NCI-H446 (cell line): Measurements from ENCODE around the gene PTPN2.
A peak's percentile ranks its signal among the peaks of the same experiment; 100 is the strongest.
"Not testable (repeated sequence)": the region's sequence is repeated elsewhere in the genome, so short reads cannot be mapped to it uniquely, and the experiment has no call there.

ENCODE experiments used
- DNase-seq, 2 experiments: peaks; one replicate each; lab custom pipeline; 2025; lab: John Stamatoyannopoulos, UW

Gene PTPN2

DNA sequence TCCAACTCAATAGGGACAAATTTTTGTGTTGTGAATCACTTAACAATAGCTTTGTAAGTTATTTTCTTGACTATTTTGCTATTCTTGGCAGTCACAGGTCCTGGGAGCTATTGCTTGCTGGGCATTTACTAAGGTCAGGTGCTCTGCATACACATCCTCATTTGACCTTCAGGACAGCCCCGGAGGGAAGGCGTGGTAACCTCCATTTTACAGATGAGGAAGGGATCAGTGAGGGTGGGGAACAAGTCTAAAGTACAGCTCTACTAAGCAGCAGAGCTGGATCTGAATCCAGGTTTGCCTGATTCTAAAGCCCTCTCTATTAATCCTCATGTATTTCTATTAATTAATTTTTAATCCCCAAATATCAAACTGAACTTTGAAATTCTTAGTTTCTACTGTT, 58.8 kb downstream of the PTPN2 start:
- no peak for DNase-seq

DNA sequence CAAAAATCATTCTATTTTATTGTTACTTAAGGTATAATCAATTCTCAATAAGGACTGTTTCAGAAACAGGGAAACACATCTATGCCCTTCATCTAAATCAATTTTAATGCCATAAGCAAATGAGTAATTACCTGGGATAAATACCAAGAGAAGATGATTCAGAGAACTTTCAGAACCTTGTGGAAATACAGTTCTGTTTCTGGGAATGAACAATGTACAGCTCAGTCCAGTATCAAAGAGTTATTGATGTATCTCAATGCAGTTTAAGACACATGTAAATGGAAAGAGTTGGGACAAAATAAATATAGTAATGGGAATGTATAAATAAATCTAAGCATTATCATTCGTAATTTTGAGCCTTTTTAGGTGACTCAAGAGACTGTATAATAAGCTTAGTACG, 60.1 kb downstream of the PTPN2 start:
- DNase-seq = no peak

DNA sequence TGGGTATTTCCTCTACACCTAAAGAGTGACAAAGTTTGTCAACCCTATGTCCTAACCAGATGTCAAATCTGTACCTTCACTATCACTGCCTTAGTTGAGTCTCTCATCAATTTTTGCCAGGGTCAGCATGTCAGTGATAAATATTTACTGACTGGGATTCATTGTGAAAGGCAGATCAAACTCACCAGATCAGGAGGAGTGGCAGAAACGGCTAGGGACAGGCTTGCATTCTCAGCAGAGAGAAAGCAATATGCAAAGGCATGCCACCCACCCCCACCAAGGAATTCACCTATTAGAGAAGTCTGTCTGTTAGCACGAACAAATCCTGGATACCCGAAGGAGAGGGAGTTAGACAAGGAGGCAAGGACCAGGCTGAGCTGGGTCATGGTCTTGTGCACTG, 62.6 kb downstream of the PTPN2 start:
- DNase-seq = no peak

DNA sequence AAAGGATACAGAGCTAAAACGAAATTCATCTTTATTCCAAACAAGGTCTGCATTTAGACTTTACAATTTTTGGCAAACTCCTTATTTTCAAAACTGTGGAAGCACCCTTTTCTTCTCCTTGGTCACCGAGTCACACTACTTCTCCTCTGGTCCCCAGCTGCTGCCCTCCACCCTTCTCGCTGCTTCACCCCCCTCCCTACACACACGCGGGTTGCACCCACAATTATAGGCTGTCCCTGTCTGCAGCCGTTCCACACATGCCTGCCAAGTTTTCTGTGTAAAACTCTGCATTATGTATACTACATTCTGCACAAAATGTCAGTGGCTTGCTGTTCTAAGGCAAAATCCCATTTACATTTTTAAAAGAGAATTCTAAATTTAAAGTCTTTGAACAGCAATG, 63.5 kb downstream of the PTPN2 start:
- DNase-seq = no peak

DNA sequence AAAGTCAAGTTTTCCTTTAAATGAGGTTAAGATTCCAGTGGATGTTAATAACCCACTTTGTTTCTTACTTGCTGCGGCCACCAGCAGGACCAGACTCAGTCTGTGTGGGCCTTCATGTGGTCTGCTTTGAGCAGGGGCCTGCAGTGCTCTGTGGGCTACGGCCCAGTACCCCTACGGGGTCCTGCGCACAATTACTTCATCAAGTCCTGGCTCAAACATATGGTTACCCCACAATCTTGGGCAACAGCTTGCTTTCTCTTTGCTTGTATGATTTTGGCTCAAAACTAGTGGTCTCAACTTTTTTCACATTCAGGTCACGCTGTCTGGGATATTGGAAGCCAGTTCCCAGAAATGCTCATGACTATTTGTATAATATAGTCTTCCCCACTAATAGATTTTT, 64.2 kb downstream of the PTPN2 start:
- no peak for DNase-seq

DNA sequence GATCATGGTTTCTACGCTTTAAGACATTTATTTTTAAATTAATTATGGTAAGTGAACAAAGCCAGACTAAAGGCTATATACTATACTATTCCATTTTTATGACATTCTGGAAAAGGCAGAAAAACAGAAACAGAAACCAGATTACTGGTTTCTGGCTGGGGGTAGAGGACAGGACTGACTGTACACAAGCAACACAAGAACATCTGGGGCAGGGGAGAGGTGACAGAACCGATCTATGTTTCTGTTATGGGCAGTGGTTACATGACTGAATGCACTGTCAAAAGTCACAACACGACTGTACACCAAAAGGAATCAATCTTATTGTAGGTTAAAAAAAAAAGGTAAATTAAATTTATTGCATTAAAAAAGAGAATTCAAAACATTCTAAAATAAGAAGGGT, 64.7 kb downstream of the PTPN2 start:
- no peak for DNase-seq

DNA sequence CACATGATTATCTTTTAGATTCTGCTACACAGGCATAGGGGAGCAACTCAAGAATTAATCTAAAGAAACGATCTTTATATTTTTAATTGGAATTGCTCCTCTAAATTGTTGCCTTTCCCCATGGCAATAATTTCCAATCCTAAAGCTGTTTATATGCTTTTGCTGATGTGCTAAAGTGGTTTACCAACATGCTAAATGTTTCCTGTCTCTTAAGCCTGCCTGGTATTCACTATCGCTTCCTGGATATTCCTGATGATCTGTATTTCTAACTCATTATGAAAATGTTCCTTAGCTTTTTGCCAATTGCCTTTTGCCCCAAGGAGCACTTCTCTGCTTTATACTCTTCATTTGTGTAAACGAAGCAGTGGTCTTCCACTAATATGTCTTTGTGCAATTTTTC, 65.8 kb downstream of the PTPN2 start:
- DNase-seq = no peak

DNA sequence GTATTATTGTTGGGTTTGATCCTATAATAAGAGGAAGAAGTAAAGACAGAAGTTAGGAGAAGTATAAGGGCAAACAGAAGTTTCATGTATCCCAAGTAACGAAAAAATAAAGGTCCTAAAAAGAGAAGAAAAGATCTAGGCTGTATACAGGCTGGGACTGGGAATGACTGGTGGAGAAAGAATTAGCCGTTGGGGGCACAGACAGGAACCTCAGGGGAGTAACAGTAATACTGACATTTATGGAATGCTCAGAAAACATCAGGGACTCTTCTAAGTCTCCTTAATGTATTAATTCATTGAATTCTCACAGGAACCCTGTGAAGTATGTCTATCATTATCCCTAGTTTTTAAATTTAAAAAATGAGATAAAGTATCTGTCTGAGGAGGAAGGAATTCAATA, 67.6 kb downstream of the PTPN2 start:
- DNase-seq = no peak

DNA sequence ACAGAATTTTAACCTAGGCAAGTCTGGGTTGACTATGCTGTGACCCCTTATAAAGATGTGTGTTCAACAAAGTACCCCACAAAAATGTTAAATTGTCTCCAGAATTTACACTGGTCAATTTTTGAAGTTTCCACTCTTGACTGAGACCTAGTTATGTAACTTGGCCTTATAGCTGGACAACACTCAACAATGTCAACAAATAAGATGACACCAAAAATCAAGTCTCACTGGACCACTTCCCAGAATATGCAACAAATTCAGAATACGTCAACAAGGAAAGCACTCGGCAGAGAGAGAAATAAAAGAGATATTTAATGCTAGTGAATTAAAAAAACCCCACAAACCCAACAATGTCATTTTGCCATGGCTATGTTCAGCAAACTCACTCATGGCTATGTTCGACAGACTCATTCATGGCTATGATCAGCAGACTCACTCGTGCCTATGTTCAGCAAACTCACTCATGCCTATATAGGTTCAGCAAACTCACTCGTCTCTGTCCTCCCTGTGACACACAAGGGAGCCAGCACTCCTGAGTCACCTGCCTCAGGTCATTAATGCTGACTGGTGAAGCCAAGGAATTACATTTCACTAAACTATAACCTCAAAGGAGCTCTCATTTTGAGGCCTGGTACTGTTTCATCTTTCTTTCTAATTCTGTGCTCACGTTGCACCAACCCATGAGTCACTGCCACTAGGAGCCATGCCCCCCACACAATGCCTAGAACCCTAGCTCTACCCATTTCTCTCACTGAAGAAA, 72.7 kb downstream of the PTPN2 start:
- no peak for DNase-seq

DNA sequence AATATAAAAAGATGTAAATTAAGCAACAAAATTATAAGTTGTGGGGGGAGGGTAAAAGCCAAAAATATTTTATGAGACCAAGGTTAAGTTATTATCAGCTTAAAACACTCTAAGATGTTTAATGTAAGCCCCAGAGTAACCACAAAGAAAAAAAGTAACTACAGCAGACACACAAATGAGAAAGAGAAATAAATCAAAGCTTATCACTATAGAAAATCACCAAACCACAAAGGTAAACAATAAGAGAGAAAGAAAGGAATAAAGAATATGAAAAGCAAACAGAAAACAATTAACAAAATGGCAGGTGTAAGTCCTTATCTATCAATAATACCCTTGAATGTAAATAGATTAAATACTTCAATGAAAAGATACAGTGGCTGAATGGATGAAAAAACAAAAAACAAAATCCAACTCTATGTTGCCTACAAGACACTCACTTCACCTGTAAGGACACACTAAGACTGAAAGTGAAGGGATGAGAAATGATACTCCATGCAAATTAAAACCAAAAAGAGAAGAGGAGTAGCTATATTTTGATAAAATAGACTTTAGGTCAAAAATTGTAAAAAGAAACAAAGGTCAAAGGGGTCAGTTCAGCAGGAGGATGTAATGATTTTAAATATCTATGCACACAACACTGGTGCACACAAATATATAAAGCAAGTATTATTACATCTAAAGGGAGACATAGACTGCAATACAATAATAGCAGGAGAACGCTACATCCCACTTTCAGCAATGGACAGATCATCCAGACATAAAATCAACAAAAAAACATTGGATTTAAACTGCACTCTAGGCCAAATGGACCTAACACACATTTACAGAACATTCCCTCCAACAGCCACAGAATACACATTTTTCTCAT, 80.7 kb downstream of the PTPN2 start:
- DNase-seq = no peak

DNA sequence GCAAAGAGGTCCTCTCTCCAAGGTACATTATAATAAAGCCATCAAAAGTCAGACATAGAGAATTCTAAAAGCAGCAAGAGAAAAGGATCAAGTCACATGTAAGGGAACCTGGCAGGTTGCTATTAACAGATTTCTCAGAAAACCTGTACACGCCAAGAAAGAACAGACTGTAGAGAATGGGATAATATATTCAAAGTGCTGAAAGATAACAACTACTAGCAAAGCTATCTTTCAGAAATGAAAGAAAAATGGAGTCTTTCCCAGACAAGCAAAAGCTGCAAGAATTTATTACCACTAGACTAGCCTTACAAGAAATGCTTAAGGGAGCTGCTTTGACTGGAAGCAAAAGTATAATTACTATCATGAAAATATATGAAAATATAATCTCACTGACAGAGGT, 81.5 kb downstream of the PTPN2 start:
- no peak for DNase-seq

DNA sequence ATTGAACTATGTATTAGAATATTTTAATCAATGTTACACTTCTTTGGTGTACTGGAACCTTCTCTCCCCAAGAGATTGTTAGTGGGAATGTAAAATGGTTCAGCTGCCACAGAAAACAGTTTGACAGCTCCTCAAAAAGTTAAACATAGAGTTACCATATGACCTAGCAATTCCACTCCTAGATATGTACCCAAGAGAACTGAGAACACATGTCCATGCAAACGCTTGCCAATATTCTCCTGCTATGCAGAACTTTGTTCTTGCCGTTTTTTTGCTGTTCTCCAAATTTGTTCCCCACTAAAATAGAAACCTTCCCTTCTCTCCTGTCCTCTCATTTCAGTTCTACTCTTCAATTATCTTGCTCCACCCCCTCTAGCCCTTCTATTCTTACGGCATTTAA, 87.6 kb downstream of the PTPN2 start:
- peak in 1 of 2 experiments; percentile 2 for DNase-seq

DNA sequence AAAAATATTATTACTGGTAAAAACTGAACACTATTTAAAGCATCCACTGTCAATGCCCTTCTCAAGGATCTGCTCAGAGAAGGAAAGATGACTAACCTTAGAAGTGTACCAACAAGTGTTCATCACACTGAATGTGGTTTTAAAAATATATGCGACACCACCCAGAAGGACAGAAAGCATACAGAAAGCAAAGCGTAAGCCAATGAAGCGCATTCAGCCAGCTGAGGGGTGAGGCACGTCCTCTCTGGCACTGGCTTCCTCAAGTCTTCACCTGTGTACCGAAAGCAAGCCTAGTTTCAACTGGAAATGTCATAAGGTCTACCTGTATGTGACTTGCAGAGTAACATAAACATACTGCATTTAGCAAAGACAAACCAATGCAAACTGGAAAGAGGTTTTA, 92.4 kb downstream of the PTPN2 start:
- DNase-seq = no peak

DNA sequence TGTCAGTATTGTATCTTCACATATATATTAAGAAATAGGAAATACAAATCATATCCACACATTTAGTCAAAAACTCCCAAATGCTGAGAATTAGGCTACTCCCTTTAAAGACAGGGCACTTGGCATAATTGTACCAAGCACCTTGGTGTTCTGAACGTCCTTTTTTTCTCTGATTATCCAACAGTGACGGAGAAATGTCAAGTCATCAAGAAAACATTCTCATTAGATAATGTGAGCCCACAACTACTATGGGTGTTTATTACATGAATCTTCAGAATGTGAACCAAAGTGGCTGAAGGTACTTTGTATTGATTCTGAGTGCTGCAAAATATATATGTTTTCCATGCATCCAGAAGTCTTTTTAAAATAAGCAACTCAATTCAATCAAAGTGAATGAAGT, 97.4 kb downstream of the PTPN2 start:
- no peak for DNase-seq

DNA sequence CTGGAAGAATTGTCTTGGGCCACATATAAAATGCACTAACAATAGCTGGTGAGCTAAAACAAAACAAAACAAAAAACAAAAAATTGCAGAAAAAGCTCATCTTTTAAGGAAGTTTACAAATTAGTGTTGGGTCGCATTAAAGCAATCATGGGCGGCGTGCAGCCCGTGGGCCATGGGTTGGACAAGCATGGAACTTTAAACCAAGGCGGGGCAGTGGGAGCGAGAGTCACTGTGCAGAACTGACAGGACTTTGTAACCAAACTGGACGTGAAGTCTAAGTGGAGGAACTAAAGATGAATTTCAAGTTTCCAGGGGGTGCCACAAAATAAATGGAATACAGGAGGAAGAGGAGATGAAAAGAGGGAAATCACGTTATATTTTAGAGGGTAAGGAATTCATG, 100.5 kb downstream of the PTPN2 start:
- no peak for DNase-seq

DNA sequence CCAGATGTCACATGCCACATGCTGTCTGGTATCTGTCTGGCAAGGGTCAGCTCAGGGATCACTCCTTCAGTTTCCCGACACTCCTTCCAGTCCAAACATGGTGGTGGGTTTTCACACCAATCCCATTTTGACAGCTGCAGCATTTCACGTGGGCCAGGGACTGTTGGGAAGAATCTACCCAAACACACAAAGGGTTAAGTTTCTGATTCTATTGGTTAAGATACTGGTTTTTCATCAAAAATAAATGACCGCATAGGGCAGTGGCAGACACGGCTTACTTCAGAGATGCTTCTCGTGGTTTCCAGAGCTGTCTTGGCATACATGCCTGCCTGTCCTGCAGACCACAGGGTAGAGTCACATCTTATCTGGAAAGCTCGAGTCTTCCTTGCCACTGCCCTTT, 101.5 kb downstream of the PTPN2 start:
- no peak for DNase-seq

DNA sequence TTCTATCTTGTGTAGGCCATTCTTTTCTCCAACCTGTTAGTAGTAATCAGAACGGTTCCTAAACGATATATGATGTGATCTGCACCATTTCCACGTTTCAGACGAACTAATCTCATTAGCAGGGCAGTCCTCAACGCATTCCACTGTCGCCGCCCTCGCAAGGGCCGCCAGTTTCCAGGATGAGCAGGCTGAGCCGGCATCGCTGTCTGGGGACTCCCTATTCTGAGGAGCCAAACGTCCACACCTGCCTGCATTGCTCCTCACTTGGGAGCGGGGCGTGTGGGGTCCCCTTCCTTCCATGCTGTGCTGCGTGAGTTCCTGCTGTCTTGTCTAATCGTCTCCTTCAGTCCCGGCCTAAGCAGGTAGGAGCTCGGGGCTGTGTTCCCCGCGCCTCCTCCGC, 104.6 kb downstream of the PTPN2 start:
- DNase-seq = no peak

DNA sequence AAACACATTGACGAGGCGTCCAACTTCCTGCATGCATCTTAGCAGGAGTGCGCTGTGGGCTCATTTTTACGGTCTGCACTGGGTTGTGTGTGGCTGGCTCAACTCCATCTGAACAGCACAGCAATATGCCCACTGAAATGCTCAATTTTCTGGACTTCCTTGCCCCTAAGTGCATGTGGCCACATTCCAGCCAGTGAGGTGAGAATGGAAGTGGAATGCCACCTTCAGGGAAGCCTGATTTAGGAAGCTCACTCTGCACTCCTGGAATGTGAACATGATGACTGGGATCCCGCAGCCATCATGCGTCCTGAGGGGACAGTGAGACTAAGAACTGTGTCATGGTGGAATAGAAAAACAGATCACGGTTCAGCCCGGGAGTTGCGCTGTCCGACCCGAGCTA, 105.0 kb downstream of the PTPN2 start:
- no peak for DNase-seq

DNA sequence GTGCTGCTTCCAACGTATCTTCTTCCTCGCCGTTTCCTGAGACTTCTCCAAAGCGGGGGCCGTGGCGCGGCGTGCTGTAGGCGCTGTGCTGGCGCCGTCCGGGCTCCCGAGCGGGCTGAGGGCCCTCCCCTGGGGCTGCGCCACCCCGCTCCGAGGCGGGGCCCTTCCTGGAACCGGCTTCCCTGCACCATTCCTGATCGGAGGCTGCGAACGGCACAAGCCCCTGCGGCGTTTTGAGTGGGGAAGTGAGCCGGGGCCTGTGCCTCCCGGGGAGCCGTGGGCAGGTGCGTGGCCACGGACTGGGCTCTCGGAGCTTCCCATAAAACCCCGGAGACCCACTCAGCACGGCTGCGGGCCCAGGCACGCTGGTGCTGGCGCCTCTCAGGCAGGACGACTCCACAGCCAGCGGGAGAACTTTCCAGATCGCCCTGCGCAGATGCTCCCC, 106.5 kb downstream of the PTPN2 start:
- DNase-seq = no peak

DNA sequence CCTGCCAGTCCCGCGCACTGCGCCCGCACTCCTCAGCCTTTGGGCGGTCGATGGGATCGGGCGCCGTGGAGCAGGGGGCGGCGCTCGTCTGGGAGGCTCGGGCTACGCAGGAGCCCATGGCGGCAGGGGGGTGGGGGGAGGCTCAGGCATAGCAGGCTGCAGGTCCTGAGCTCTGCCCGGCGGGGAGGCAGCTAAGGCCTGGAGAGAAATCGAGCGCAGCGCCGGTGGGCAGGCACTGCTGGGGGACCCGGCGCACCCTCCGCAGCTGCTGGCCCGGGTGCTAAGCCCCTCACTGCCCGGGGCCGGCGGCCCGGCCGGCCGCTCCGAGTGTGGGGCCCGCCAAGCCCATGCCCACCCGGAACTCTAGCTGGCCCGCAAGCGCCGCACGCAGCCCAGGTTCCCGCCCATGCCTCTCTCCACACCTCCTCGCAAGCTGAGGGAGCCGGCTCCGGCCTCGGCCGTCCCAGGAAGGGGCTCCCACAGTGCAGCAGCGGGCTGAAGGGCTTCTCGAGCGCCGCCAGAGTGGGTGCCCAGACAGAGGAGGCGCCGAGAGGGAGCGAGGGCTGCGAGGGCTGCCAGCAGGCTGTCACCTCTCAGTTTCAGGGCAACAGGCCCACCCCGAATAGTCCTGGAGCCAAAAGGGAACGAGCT, 107.1 kb downstream of the PTPN2 start:
- no peak for DNase-seq

DNA sequence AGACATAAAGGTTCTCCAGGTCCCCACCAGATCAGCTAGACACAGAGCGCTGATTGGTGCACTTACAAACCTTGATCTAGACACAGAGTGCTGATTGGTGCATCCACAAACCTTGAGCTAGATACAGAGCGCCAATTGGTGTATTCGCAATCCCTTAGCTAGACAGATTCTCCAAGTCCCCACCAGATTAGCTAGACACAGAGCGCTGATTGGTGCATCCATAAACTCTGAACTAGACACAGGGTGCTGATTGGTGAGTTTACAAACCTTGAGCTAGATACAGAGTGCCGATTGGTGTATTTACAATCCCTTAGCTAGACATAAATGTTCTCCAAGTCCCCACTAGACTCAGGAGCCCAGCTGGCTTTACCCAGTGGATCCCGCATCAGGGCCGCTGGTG, 107.6 kb downstream of the PTPN2 start:
- DNase-seq = not testable (repeated sequence)

DNA sequence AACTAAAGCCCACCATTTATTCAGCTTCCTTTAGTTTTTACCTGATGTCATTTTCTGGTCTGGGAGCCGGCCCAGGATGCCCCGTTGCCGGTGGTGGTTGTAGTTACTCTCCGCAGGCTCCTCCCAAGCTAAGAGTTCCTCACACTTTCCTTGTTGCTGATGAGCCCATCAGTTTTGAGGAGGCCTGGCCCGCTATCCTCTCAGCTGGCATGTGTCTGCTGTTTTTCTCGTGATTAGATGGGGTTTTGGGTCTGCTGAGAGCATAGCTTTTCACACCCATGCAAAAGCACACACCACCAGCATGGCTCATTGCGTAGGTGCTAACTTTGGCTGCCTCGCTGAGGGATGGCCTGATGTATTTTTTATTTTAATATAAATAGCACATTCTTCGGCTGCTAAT, 109.1 kb downstream of the PTPN2 start:
- no peak for DNase-seq

DNA sequence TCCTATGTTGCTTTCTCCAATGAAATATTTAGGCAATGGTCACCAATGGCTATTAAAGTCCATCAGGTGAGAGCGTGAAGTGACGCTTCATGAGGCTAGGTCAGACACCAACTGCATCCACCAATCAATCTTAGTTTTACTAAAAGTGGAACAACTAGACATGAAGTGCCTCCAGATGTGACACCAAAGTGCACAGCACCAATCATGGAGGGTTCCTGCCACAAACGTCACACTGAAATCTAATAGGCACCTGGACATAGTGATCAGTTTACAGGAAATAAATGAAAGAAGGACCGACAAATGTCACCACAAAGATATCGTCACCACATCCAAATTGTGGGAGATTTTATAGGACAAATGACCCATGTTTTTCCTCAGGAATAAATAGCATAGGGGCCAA, 110.7 kb downstream of the PTPN2 start:
- DNase-seq = no peak
